Measurements from ENCODE around the gene HSPA5.
"Not testable (repeated sequence)": the region's sequence is repeated elsewhere in the genome, so short reads cannot be mapped to it uniquely, and the experiment has no call there.

DNA sequence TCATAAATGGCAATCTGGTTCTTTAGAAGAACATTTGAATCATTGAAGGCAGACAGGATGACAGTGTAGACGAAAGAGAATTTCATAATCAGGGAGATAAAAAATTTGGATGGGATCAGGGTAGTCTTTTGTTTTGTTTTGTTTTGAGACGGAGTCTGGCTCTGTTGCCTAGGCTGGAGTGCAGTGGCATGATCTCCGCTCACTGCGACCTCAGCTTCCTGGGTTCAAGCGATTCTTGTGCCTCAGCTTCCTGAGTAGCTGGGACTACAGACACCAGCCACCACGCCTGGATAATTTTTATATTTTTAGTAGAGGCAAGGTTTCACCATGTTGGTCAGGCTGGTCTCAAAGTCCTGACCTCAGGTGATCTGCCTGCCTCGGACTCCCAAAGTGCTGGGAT lies 22.9 kb upstream of the HSPA5 start:
- TF ChIP-seq, protein P1, sequence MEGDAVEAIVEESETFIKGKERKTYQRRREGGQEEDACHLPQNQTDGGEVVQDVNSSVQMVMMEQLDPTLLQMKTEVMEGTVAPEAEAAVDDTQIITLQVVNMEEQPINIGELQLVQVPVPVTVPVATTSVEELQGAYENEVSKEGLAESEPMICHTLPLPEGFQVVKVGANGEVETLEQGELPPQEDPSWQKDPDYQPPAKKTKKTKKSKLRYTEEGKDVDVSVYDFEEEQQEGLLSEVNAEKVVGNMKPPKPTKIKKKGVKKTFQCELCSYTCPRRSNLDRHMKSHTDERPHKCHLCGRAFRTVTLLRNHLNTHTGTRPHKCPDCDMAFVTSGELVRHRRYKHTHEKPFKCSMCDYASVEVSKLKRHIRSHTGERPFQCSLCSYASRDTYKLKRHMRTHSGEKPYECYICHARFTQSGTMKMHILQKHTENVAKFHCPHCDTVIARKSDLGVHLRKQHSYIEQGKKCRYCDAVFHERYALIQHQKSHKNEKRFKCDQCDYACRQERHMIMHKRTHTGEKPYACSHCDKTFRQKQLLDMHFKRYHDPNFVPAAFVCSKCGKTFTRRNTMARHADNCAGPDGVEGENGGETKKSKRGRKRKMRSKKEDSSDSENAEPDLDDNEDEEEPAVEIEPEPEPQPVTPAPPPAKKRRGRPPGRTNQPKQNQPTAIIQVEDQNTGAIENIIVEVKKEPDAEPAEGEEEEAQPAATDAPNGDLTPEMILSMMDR (IDR thresholded peaks at IDR 0.05; ENCODE audit: insufficient read depth, low read depth, low read length), result not testable (repeated sequence)
- not testable (repeated sequence) for TF ChIP-seq EZH2 (IDR thresholded peaks at IDR 0.05; ENCODE audit: insufficient read depth, low read length)

Measured in astrocyte (in vitro differentiated cells and primary cell).